ENCODE results near the gene WDR5.
A peak's percentile ranks its signal among the peaks of the same experiment; 100 is the strongest.

WDR5 gene

DNA sequence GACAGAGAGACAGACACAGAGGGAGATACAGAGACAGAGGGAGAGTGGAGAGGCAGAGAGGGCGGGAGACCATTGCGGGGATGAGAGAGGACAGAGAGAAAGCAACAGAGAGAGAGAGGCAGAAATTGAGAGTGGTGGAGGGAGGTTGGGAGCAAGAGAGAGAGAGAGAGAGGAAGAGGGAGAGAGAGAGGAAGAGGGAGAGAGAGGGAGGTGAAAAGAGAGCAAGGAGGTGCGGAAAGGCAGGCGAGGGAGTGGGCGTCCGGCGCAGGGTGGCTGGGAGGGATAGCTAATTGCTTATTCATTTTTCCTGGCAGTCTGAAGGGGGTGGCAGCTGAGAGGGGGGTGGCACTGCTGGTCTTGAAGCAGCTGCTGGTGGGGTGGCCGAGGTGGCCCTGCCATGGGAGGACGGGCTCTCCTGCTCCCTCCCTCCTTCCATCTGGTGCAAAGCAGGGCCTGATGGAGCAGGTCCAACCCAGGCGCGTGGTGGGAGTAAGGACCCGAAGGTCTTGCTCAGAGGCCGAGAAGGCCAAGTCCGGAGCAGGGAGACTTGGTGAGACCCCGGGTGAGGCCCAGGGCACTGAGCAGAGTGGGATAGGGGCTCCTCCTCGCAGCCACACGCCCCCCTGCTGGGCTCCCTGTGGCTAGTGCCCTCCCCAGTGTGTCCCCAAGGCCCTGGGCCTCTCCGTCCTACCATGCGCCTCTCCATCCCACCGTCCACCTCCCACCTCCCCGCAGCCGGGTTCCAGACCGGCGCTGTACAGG, 53.8 kb downstream of the WDR5 start:
- no peak for DNase-seq

DNA sequence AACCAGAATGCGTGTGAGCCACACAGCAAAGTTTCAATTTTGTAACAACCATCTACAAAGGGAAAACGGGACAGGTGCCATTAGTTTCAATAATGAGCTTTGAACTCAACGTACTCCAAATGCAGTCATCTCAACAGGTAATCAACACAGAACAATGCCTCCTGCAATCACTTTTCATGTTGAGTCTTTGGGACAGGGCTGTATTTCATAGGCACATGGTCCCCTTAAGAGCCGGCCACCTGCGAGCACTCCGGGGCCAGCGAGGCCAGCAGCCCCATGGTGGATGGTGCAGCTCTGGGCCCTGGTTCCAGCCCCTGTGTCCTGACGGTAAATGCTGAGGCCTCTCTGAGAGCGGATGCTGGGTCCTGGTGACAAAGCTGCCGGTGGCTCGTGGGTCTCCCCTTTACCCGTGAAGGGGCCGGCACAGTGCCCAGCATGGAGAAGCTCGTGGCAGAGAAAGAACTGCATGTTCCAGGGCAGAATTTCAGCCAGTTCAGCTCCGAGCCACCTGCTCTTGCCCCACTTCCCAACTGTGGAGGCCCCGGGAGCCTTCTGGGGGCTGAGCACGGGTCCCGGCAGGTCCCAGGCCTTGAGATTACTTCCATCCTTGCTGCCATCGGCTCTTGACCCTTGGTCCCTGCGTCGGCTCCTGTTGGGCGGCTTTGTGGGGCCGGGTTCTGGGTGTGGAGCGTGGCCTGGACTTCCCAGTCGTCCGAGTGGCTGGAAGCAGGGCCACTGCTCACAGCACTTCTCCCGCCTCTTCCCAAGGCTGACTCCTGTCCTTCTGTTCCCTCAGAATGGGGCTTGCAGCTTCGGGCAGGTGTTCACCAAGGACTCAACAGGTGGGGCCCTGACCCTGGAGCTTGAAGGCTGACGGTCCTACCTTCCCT, 54.6 kb downstream of the WDR5 start:
- no peak for DNase-seq

DNA sequence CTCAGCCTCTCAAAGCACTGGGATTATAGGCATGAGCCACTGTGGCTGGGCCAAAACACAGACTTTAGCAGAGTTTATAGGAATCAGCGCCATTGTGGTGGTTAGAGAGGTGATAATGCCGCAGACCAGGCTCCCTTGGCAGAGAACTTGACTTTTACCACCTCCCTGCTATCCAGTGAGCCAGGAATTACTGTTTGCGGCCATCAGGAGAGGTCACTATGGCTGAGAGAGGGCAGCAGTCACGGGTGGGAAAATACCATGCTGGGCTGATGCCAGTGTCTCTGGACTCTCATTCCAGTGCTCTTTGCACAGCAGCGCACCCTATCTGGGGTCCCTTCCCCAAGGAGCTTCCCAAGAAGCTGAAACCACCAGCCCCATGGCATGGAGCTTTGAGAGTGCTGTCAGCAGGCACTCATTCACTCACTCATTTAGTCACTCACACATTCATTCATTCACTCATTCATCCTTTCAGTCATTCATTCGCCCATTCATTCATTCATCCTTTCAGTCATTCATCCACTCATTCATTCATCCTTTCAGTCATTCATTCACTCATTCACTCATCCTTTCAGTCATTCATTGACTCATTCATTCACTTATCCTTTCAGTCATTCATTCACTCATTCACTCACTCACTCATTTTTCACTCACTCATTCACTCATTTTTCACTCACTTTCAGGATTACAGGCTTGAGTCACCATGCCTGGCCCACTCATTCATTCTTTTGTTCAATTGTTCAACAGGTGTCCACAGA, 55.8 kb downstream of the WDR5 start:
- no peak for DNase-seq

DNA sequence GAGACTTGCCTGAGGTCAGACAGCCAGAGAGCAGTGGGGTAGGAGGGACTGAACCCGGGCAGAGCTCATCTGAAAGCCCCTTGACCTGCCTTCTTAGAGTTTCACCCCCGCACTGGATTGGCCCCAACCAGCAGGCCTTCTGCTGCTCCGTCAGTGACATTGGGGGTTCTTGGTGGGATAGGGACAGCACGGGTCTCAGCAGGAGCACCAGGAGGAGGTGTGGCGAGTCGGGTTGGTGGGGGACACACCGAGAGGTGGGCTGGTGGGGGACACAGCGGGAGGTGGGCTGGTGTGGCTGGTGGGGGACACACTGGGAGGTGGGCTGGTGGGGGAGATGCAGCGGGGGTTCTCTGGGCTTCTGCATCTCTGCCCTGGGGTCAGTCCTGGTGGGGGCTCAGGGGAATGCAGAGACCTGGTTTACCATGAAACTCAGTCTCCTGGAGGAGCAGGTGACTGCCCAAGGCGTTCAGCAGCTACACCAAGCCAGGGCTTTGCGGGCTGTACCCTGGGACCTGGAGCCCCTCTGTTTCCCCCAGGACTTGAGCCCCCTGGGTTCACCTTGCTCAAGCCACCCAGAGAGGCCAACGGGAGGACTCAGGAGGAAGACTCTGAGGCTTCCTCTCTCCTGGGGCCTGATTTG, 56.5 kb downstream of the WDR5 start:
- DNase-seq = no peak

DNA sequence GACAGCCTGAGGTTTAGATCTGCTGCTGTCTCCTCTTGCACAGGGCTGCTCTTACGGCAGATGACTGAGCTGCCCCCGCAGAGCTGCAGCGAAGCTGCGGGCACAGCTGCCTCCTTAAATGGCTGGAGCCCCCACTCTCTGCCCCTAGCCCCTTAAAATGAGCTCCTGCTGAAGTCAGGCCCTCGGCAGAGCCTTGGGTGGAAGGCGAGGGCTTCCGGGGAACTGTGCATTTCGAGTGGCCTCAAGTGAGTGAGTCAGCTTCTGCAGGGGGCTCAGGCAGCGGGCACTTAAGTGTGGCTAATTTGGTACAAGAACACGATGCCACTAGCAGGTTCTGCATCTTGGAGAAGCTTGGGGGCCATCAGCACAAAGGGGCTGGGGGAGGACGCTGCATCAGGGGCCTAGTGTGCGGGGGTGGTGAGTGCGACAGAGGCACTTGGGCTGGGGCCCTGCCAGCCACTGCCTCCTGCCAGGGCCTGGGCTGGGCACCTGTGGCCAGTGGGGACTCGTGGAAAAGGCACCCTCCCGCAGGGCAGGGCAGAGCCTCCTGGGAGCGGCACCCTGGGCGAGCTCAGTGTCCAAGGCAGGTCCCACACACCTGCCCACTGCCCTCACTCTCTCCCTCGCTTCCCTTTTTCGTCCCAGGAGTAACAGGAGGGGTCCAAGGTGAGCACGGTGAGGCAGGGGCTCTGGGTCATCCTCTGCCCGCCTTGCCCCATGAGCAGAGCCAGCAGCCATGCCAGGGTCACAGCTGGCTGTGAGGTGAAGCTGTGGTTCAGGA, 57.3 kb downstream of the WDR5 start:
- DNase-seq = no peak

DNA sequence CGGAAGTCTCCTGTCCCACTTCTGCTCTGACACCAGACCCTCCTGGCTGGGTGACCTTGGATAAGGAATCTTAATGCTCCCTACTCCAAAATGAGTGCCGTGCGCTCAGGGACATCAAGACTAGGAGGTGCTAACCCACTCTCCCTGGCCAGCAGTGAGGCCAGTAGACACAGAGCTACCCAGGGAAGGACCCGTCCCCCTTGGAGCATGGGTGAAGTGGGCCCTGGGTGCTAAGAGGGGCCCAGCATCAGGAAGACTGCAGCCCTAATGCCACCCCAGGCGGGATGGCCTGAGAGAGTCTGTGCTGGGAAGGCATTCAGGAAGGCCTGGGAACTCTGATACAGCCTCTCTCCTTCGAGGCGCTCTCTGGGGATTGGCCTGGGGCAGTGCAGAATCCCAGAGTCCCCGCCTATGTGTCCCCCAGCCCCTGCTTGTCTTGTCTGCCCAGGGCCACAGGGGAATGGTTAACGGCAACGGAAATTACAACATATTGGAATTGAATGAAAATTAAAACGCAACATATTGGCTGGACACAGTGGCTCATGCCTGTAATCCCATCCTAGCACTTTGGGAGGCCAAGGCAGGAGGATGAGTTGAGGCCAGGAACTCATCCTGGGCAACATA, 58.1 kb downstream of the WDR5 start:
- no peak for DNase-seq

DNA sequence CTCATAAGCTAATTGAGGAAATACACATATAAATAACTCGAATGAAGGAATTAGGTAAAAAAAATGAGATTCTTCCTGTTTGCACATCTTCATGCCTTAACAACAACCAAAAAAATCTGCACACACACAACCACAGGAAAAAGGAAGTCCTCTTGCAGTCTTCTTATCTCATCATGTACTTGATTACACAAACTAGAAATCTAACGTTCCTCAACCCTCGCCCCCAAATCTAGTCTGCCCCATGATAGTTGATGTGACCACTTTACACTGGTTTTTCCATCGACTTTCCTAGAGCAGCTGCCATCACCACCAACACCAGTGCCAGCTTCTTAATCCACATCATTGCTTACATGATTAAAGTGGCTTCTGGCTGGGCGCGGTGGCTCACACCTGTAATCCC, 59.7 kb downstream of the WDR5 start:
- peak; percentile 26 for DNase-seq

DNA sequence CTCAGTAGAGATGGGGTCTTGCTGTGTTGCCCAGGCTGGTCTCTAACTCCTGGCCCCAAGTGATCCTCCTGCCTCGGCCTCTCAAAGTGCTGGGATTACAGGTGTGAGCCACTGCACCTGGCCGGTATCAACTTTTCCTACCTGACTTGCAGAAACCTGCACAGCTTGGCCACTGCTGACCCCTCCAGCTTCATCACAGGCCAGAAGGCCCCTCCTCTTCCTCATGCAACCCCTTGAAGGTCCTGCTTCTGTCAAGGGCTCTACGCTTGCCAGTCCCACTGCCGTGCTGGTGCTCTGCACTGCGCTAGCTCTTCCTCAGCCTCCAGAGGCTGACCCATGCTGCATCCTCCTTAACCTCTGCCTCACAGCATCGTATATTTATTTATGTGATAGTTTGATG, 61.0 kb downstream of the WDR5 start:
- no peak for DNase-seq

DNA sequence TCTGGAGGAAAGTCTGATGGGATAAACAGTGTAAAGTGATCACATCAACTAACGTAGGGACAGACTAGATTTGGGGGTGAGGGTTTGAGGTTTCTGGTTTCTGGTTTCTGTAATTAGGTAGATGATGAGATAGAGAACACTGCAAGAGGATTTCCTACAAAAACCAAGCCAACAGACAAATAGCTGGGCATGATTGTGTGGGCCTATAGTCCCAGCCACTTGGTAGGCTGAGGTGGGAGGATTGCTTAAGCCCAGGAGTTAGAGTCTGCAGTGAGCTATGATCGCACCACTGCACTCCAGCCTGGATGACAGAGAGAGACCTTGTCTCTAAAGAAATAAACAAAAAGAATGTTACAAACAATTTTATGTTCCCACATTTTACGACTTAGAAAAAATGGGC, 62.9 kb downstream of the WDR5 start:
- DNase-seq = no peak

DNA sequence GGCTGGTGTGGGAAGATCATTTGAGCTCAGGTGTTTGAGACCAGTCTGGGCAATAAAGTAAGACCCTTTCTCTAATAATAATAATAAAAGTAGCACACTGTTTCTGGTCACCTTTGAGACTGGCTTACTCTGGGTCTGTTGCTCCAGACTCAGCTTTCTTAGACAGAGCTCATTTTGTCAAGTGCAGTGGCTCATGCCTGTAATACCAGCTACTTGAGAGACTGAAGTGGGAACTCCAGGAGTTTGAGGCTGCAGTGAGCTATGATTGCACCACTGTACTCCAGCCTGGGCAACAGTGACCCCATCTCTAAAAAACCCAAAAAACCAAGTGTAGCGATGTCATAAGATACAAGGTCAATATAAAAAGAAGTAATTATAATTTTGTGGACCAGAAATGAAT, 64.8 kb downstream of the WDR5 start:
- no peak for DNase-seq

DNA sequence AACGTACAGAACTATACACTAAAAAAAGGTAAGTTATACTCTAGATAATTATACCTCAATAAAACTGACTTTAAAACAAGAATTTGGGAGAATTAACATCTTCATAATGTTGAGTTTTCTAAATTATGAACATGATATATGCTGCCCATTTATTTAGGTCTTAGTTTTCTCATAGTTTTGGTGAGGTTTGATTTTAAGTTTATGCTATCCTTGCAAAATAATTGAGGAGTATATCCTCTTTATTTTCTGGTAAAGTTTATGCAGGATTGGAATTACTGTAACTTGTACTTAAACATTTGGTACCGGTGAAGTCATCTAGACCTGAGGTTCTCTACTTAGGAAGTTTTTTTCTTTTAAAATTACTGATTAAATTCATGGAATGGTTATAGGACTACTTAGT, 67.3 kb downstream of the WDR5 start:
- no peak for DNase-seq

DNA sequence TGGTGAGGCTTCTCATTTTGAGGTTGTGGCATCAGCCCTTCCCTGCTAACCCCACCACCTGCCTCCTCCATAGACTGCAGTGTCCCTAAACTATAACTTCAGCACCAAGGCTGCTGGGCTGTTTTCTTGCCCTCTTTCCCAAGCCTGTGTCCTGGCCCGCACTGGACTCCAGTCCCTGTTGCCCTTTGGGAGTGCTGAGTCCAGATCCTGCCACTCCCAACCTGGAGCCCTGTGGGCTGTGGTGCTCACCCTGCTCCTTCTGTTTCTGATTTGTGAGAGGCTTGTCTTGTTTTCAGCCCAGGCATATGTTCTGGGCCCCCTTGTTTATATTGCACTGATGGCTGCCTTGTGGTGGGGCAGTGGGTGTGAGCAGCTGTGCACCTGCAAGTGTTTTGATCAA, 68.2 kb downstream of the WDR5 start:
- no peak for DNase-seq

DNA sequence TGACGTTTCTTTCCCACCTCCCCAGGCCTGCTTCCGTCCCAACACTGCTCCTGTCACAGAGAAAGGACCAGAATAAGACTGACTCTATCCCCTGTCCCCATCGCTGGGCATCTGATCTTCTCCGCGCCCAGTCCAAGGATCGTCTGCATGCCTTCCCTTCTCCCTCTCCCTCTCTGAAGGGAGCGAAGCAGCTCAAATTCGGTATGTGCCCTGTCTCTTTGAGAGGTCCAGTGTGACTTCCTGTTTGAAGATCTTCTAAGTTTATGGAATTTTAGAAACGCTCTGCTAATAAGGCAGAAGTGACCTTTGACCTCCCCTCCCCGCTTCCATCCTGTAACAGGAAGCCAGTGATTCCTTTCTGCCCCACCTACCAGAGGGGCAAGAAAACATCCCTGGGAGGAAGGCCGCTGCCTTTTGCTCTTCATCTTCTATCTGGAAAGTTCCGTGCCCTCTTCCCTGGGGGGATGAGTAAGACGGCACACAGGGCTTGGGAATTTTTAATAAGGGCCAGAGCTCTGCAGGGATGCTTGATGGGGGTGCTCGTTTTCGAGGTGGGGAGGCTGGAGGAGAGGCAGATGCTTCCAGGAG, 69.2 kb downstream of the WDR5 start:
- DNase-seq = no peak

DNA sequence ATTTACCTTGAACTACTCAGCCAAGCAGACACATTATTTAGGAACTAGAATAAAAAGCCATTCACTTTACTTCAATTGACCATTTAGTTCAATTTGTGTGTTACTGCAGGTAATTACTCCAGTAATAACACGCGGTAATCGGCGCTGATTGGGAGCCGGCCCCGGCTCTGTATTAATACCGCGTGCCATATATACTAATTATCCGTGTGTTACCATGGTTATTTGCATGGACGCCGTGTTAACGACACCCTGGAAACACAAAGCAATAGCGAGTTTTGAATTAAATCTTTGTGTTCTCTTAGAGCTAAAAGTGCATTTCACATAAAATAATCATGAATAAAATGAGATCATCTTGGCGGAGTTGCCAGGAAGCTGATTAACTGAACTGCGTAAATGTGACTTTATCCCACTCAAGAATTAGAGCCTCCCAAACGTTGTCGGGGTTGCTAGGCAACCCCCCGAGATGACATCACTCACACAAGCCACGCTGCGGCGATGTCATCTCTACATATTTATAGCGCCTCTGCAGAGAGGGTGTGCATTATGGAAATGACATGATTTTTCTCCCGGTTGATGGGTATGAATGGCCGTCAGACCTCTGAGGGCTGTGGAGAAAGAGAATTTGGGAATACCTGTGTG, 69.9 kb downstream of the WDR5 start:
- no peak for DNase-seq

DNA sequence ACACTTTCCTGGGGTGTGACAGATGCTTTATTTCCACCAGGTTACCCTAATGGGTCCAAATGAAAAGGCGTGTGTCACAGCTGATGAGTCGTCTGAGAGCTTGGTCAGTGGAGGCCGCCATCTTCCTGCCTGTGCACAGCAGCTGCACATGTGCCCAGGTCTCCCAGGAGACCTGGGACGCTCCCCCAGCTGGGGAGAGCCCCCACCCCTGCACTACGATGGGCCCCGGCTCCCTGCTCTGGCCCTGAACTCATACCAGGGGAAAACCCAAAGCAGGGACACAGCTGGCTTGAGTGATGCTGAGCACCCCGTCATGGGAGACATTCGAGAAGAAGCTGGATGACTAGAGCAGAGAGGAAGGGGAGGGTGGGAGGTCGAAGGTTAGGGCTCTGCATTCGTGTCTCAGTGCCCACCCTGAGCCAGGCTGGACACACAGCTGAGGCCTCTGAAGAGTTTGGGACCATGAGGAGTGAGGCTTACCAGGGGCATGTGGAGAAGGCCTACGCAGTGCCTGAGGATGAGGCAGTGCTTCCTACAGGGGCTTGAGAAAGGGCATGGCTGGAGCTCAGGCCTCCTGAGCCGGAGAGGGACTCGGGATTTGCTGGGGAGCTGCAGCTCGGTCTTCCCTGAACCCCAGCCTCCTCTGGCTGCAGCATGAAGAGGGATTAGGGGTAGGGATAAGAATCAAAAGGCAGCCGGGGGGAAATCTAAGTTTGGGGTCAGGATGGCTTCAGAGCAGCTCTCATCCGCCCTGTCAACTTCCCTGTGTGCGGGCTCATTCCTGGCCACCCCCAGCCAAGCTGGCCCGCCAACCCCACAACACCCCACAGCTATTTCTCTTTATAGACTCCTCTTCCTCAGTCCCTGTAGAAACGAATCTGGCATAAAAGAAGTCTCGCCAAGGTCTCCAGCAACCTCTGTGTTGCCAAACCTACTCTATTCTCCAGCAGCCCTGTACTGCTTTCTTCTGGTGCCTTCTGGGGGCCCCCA, 70.7 kb downstream of the WDR5 start:
- no peak for DNase-seq

DNA sequence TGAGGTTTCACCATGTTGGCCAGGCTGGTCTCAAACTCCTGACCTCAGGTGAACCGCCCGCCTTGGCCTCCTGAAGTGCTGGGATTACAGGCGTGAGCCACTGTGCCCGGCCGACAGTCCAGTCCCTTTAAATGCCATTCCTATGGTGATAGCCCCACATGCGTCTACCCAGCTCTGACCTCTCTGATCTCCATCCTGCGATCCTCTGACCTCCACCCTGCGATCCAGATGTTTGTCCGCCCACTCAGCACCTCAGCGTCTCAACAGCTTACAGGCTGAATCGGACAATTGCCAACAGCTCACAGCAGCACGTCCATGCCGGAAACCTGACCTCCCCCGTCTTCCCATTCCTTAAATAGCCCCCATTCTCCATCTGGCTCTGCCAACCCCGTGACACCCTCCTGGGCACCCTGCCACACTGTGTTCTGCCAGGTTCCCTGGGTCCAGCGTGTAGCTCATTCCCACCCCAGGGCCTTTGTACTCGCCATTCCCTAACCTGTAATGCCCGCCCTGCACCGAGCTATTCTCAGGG, 72.5 kb downstream of the WDR5 start:
- DNase-seq = no peak

DNA sequence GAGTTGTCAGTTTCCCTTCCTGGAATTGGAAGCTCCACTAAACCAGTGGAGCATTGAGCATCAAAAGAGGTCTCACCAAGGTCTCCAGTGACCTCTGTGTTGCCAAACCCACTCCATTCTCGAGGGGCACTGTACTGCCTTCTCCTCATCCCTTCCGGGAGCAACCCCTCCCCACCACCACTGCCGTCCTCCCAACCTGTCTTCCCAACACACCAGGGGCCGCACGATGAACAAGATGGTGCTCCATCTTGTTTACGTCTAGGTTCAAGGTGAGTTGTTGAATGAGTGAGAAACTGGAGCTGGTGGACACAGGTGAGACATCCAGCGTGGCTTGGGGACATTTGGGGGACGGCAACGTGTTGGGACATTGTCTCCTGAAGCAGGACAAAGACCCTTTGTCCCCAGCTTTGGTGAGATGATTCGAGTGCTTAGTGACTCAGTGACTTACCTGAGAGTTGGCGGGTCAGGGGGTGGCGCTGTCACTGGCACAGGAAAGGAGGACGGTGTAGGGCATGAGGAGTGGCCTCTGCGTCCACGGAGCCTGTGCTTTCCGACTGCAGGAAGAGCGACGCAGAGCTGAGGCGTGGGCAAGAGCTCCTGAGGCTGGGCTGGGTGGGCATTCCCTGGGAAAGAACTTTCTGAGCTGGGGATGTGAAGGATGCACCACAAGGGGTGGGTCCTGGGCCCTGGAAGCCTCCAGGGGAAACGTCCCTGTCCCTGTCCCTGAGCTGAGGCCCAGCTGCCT, 73.3 kb downstream of the WDR5 start:
- DNase-seq = no peak

Measured in CD4-positive, alpha-beta T cell treated with Interleukin-4 for 4 hours (primary cell).